ENCODE measurements around the gene ASTE1. TPM values are rescaled to one million over a fixed set of nuclear protein-coding genes. Genes with fewer than 3 reads are reported as not detected.

Gene ASTE1
- total and polyA plus RNA-seq, 9 of the 15 experiments (the other 6 are each of a cell fraction or from before 2014, with no cell fraction given) = 3.5 to 12.1 (median 6.9) TPM

DNA sequence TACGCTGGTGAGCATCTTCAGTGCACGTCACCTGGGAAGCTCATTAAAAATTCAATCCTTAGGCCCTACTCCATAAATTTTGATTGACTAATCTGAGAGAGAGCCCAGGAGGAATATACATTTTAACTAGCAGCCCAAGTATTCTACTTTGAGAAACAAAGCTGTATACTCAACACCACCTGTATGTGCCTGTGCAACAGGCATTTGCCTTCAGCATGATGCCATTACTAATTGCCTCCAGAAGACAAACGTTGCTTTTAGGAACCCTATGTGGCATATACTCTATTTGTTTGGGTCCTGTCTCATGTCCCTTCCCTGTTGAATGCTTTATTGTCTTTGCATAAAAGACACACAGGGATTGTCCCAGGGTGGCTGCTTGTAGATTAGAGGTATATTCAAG lies 7.7 kb downstream of the ASTE1 start:
- H3K36me3 ChIP-seq (ENCODE audit: control insufficient read depth, insufficient read depth, low read length) = peaks cover 46% of the 10 kb centered on the region
- in situ Hi-C loops (cut with MboI) = no loop called here
- no peak for FAIRE-seq
- H2AFZ ChIP-seq (ENCODE audit: low read depth, low read length) = no peak overlapping the region
- 0 out of 5 replicates have a peak, but pooled peaks cover 0 to 2% of the 10 kb centered on the region in 2 experiments for H3K4me1 ChIP-seq (replicated peaks in 1 of 2; ENCODE audit: control insufficient read depth in 2 of 2, insufficient read depth in 2 of 2, low read length in 2 of 2)
- no peak overlapping the region for H3K27ac ChIP-seq (ENCODE audit: extremely low read depth, low read depth, low read length)
- H3K9me3 ChIP-seq (replicated peaks; ENCODE audit: control insufficient read depth, insufficient read depth, low read depth, low read length) = no peaks in the 10 kb centered on the region
- BruUV-seq (replicated peaks) = no TSS peak
- H3K9me1 ChIP-seq (ENCODE audit: control insufficient read depth, insufficient read depth, low read length) = no peaks in the 10 kb centered on the region
- no peaks in the 10 kb centered on the region for H4K20me1 ChIP-seq (replicated peaks; ENCODE audit: control insufficient read depth, insufficient read depth, low read length)
- no peak overlapping the region for H3K4me2 ChIP-seq (ENCODE audit: insufficient read depth, low read length)
- WGBS (ENCODE audit: insufficient coverage, low coverage, missing lambda C conversion rate) = 73% methylated on average over 3 of the region's 3 CpGs
- no peak overlapping the region for H3K4me3 ChIP-seq
- ChIA-PET POLR2A (interaction anchor here (1.1 kb wide), 1 partner anchor 17 kb away, joined by 3 read pairs; no protein-coding TSS in a partner anchor), CTCF (ENCODE audit: low intra/inter-chr PET ratio) (no interaction called here)
- no peak overlapping the region for H3K9ac ChIP-seq (ENCODE audit: insufficient read depth in 1 of 2, low read depth in 2 of 2, low read length in 2 of 2)
- no peaks in the 10 kb centered on the region for H3K27me3 ChIP-seq (ENCODE audit: control insufficient read depth in 2 of 2, insufficient read depth in 2 of 2, low read length in 2 of 2)
- TF ChIP-seq E2F3 (CRISPR knock-in tag; IDR thresholded peaks at IDR 0.05) = no peak
- TF ChIP-seq RERE (CRISPR knock-in tag; IDR thresholded peaks at IDR 0.05; ENCODE audit: borderline replicate concordance) = no peak
- TF ChIP-seq KAT8 (IDR thresholded peaks at IDR 0.05; ENCODE audit: low read depth) = no peak
- TF ChIP-seq SRSF3 (IDR thresholded peaks at IDR 0.05; ENCODE audit: insufficient read depth, low read length) = no peak
- TF ChIP-seq ETV6 (IDR thresholded peaks at IDR 0.05; ENCODE audit: borderline replicate concordance in 1 of 2, low read depth in 2 of 2, low read length in 1 of 2) = no peak
- no peak for TF ChIP-seq ETV6 (CRISPR knock-in tag; IDR thresholded peaks at IDR 0.05; ENCODE audit: borderline replicate concordance)
- no peak for TF ChIP-seq NCOR1 (IDR thresholded peaks at IDR 0.05)
- TF ChIP-seq ZNF764 (CRISPR knock-in tag; IDR thresholded peaks at IDR 0.05; ENCODE audit: low read depth) = no peak
- no peak for TF ChIP-seq JUND (IDR thresholded peaks at IDR 0.05; ENCODE audit: borderline replicate concordance, low read depth, low read length)
- TF ChIP-seq JUND (tag; IDR thresholded peaks at IDR 0.05; ENCODE audit: borderline replicate concordance, low read depth, low read length) = no peak
- TF ChIP-seq TAF15 (IDR thresholded peaks at IDR 0.05; ENCODE audit: low read depth, low read length) = no peak
- no peak for TF ChIP-seq PRPF4 (IDR thresholded peaks at IDR 0.05; ENCODE audit: insufficient read depth, low read depth, low read length, poor library complexity, severe bottlenecking)
- no peak for ATAC-seq
- intact Hi-C loops (cut with micrococcal nuclease) = no loop called here
- no peak for DNase-seq (ENCODE audit: extremely low read depth in 1 of 4, low spot score in 3 of 4)
- H3K79me2 ChIP-seq (ENCODE audit: control insufficient read depth, insufficient read depth, low read length) = no peaks in the 10 kb centered on the region

Measured in K562 (cell line).